ENCODE results near the gene C17orf67. TPM values are rescaled to one million over a fixed set of nuclear protein-coding genes. Genes with fewer than 3 reads are reported as not detected.

C17orf67 gene
- total RNA-seq, 1 experiment from 2014 or later = 2.9 TPM

GRCh38 chr17:56782338-56782737 is 51.4 kb downstream of the C17orf67 start:
- H3K4me3 ChIP-seq (ENCODE audit: low read depth, low read length) = no peak overlapping the region
- H3K36me3 ChIP-seq (ENCODE audit: control insufficient read depth, insufficient read depth, low read length) = no peaks in the 10 kb centered on the region
- Mint-ChIP-seq H3K4me1 (ENCODE audit: low read depth, unreplicated experiment) (peaks cover 6% of the 10 kb centered on the region), H3K9me3 (ENCODE audit: unreplicated experiment) (no peaks in the 10 kb centered on the region), H3K27me3 (ENCODE audit: insufficient read depth, unreplicated experiment) (peaks cover 31% of the 10 kb centered on the region), H3K4me3 (ENCODE audit: unreplicated experiment) (no peak overlapping the region), H3K27ac (ENCODE audit: unreplicated experiment) (no peak overlapping the region), H3K36me3 (ENCODE audit: insufficient read depth, unreplicated experiment) (no peaks in the 10 kb centered on the region)
- ChIA-PET CTCF (no interaction called here), POLR2A (no interaction called here)
- intact Hi-C loops (cut with micrococcal nuclease; ENCODE audit: unreplicated experiment) = no loop called here
- no peaks in the 10 kb centered on the region for H3K9me3 ChIP-seq
- BruUV-seq (replicated peaks) = no TSS peak
- H3K4me1 ChIP-seq = peaks cover 8% of the 10 kb centered on the region; the same call in 1 of the 2 replicates
- TF ChIP-seq, protein P1, sequence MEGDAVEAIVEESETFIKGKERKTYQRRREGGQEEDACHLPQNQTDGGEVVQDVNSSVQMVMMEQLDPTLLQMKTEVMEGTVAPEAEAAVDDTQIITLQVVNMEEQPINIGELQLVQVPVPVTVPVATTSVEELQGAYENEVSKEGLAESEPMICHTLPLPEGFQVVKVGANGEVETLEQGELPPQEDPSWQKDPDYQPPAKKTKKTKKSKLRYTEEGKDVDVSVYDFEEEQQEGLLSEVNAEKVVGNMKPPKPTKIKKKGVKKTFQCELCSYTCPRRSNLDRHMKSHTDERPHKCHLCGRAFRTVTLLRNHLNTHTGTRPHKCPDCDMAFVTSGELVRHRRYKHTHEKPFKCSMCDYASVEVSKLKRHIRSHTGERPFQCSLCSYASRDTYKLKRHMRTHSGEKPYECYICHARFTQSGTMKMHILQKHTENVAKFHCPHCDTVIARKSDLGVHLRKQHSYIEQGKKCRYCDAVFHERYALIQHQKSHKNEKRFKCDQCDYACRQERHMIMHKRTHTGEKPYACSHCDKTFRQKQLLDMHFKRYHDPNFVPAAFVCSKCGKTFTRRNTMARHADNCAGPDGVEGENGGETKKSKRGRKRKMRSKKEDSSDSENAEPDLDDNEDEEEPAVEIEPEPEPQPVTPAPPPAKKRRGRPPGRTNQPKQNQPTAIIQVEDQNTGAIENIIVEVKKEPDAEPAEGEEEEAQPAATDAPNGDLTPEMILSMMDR (IDR thresholded peaks at IDR 0.05; ENCODE audit: insufficient read depth in 1 of 2, low read depth in 1 of 2, low read length in 1 of 2, severe bottlenecking in 1 of 2, unreplicated experiment in 1 of 2) = no peak
- DNase-seq = no peak
- H3K27me3 ChIP-seq (replicated peaks; ENCODE audit: control insufficient read depth, insufficient read depth, low read length) = peaks cover 2% of the 10 kb centered on the region

- Histone ChIP-seq H3K36me3 (ENCODE audit: control insufficient read depth, insufficient read depth, low read length) (no peaks in the 10 kb centered on the region), H3K9me3 (no peaks in the 10 kb centered on the region), H3K4me3 (ENCODE audit: low read depth, low read length) (no peak overlapping the region), H3K27me3 (replicated peaks; ENCODE audit: control insufficient read depth, insufficient read depth, low read length) (peaks cover 2% of the 10 kb centered on the region), H3K4me1 (peaks cover 8% of the 10 kb centered on the region; the same call in 1 of the 2 replicates)
- no TSS peak for BruUV-seq (replicated peaks)
- Mint-ChIP-seq H3K36me3 (ENCODE audit: insufficient read depth, unreplicated experiment) (no peaks in the 10 kb centered on the region), H3K27me3 (ENCODE audit: insufficient read depth, unreplicated experiment) (peaks cover 36% of the 10 kb centered on the region), H3K9me3 (ENCODE audit: unreplicated experiment) (no peaks in the 10 kb centered on the region), H3K4me1 (ENCODE audit: low read depth, unreplicated experiment) (peaks cover 6% of the 10 kb centered on the region), H3K27ac (ENCODE audit: unreplicated experiment) (no peak overlapping the region), H3K4me3 (ENCODE audit: unreplicated experiment) (no peak overlapping the region)
- intact Hi-C loops (cut with micrococcal nuclease; ENCODE audit: unreplicated experiment) = loop anchor here (2.0 kb wide), 1 partner anchor 189 kb away; the partner anchor contains the start of gene NOG
- no peak for DNase-seq
- ChIA-PET CTCF (no interaction called here), POLR2A (no interaction called here)
- TF ChIP-seq, protein P1 (IDR thresholded peaks at IDR 0.05; ENCODE audit: insufficient read depth in 1 of 2, low read depth in 1 of 2, low read length in 1 of 2, severe bottlenecking in 1 of 2, unreplicated experiment in 1 of 2) = no peak
These were observed 51.8 kb downstream of the C17orf67 start for GRCh38 chr17:56781906-56782305.

DNA sequence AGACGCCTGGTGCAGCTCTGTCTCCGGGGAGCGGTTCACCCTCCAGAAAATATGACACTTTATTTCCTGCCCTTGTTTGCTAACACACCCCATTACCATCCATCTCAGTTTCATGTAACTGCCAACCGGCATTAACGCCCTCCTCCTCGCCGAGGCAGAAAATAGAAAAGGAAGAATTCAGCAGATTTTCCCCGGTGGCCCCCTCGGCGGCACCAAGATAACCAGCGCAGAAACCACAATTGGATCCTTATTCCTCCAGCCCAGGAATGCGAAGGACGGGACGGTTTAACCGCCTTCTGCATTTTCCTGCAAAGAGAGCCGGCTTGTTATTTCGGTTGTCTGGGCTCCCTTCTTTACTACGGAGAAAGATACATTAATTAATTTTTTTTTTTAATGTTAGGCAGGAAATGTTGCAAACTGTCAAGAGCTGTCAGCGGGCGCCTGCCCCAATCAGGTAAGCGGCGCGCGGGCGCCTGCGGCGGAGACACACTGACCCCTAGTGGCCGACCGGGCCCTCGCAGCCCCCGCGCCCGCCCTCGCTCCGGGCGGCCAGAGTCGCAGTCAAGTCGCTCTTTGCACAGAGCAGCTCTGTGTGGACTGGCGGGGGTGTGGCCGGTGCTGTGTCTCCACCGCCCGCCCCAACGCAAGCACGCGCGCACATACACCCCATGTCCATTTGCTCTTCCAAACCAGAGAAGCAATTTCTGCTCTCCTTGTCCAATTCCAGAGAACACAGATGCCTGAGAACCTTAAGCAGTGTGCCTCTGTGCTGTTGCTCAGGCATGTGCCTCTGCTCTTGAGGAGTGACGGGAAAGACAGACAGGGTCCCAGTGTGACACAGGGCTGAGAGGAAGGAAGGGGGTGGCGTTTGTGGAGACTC is 53.6 kb downstream of the C17orf67 start:
- peaks cover 34% of the 10 kb centered on the region for H3K27me3 Mint-ChIP-seq (ENCODE audit: insufficient read depth, unreplicated experiment)

More for the DNA sequence above, 53.6 kb downstream of the C17orf67 start:
- peak overlapping the region; percentile 54 for H3K4me3 Mint-ChIP-seq (ENCODE audit: unreplicated experiment)
- intact Hi-C loops (cut with micrococcal nuclease; ENCODE audit: unreplicated experiment) = loop anchor here (1.0 to 2.0 kb wide), 4 partner anchors 64 to 187 kb away; partner anchors contain the start of genes NOG and TRIM25
- H3K9me3 Mint-ChIP-seq (ENCODE audit: unreplicated experiment) = no peaks in the 10 kb centered on the region
- peaks cover 6% of the 10 kb centered on the region for H3K4me1 Mint-ChIP-seq (ENCODE audit: low read depth, unreplicated experiment)
- H3K4me1 ChIP-seq = peaks cover 5% of the 10 kb centered on the region; the same call in 1 of the 2 replicates
- H3K4me3 ChIP-seq (ENCODE audit: low read depth, low read length) = peak overlapping the region; percentile 4; the same call in 1 of the 2 replicates
- TF ChIP-seq, protein P1 (IDR thresholded peaks at IDR 0.05; ENCODE audit: insufficient read depth in 1 of 2, low read depth in 1 of 2, low read length in 1 of 2, severe bottlenecking in 1 of 2, unreplicated experiment in 1 of 2) = peak; percentile 90 to 98
- ChIA-PET CTCF (interaction anchor here (0.6 to 1.6 kb wide), 14 partner anchors 16 to 281 kb away, joined by 3 to 9 read pairs (median 4); partner anchors contain the start of genes C17orf67, DGKE and NOG), POLR2A (no interaction called here)
- H3K9me3 ChIP-seq = no peaks in the 10 kb centered on the region
- BruUV-seq (replicated peaks) = no TSS peak
- no peaks in the 10 kb centered on the region for H3K36me3 Mint-ChIP-seq (ENCODE audit: insufficient read depth, unreplicated experiment)
- DNase-seq = peak; percentile 75 to 90
- no peaks in the 10 kb centered on the region for H3K36me3 ChIP-seq (ENCODE audit: control insufficient read depth, insufficient read depth, low read length)
- peaks cover 2% of the 10 kb centered on the region for H3K27me3 ChIP-seq (replicated peaks; ENCODE audit: control insufficient read depth, insufficient read depth, low read length)
- no peak overlapping the region for H3K27ac Mint-ChIP-seq (ENCODE audit: unreplicated experiment)
